Measurements from ENCODE around the gene COX10. TPM values are rescaled to one million over a fixed set of nuclear protein-coding genes. Genes with fewer than 3 reads are reported as not detected.
"Not testable (repeated sequence)": the region's sequence is repeated elsewhere in the genome, so short reads cannot be mapped to it uniquely, and the experiment has no call there.

COX10 gene
- polyA plus RNA-seq, 3 donors from 2014 or later = 15.5 to 18.6 (median 16.8) TPM

DNA sequence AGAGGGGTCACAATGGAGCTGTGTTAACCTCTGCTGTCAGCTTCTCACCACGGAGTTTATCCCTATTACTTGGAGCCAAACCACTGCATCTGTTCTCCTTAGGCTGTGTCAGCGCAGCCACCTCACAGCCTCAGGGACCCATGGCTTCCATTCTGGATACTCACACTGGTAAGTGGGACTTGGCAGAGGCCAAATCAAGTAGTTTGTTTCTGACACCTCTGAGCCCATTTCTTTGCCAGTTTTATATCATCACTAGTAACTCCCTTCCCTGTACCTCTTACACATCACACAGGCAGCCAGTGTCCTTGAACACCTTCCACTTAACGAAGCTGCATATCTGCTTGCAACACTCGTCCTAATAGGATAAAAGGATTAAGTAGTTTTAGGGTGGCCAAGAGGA lies 108.5 kb downstream of the COX10 start:
- not testable (repeated sequence) for H3K27ac Mint-ChIP-seq; H3K36me3 Mint-ChIP-seq; H3K4me1 Mint-ChIP-seq; DNase-seq; H3K27me3 Mint-ChIP-seq (ENCODE audit: low read depth in 3 of 3); H3K9me3 Mint-ChIP-seq; H3K4me3 Mint-ChIP-seq

DNA sequence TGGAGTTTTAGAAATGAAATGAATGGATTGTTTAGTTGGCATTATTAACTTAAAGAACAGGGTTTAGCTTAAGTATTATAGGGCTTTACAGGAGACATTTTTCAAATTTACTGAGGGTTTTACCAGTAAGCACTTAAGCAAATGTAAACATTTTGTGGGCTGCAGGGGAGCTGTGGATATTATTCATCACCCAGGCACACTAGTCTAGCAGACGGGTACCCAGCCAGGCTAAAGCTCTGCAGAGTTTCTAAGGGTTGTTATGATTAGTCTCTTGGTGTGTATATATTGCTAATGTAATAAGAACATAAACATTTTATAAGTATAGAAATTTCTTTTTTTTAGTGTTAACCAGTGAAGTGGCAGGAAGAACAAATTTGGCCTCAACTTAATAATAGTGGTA lies 110.6 kb downstream of the COX10 start:
- H3K9me3 Mint-ChIP-seq; H3K4me1 Mint-ChIP-seq; H3K27ac Mint-ChIP-seq; DNase-seq; H3K36me3 Mint-ChIP-seq; H3K4me3 Mint-ChIP-seq; H3K27me3 Mint-ChIP-seq (ENCODE audit: low read depth in 3 of 3): not testable (repeated sequence)

DNA sequence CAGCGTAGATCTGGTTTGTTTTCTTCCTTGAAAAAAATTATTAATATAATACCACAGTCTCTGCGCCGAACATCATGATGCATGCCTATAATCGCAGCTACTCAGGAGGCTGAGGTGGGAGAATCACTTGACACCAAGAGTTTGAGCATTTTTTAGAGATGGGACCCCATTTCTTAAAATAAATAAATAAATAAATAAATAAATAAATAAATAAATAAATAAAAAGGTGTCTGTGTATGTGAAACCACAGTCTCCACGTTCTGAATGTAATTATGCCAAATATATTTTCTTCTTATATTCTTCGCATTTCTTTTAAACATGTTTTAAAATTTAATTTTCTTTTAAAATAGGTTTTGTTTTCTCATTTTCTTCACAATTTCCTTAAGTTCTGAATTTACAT lies 112.8 kb downstream of the COX10 start:
- H3K4me3 Mint-ChIP-seq; H3K9me3 Mint-ChIP-seq; H3K36me3 Mint-ChIP-seq; DNase-seq; H3K27me3 Mint-ChIP-seq (ENCODE audit: low read depth in 3 of 3); H3K4me1 Mint-ChIP-seq; H3K27ac Mint-ChIP-seq: not testable (repeated sequence)

DNA sequence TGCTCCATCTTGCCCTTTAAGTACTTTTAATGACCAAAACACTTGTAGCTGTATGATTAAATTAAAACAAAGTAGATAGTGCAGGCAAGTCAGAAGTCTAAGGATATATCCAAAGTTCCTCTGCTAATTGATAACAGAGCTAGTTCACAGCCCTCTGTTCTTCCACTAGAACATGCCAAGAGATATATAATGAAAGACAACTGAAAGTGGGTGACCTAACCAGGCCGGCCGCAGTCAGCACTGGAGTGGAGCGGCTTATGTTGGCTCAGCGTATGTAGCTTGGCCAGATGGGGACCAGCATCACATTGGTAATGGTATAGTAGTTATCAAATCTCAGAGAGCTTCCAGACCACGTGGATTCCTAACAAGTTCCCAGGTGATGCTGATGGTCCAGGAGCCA lies 115.2 kb downstream of the COX10 start:
- not testable (repeated sequence) for H3K27me3 Mint-ChIP-seq (ENCODE audit: low read depth in 3 of 3); H3K9me3 Mint-ChIP-seq; H3K27ac Mint-ChIP-seq; H3K4me3 Mint-ChIP-seq; H3K4me1 Mint-ChIP-seq; DNase-seq; H3K36me3 Mint-ChIP-seq

- not testable (repeated sequence) for H3K36me3 Mint-ChIP-seq; H3K27me3 Mint-ChIP-seq (ENCODE audit: low read depth in 3 of 3); DNase-seq; H3K4me3 Mint-ChIP-seq; H3K9me3 Mint-ChIP-seq
- peak overlapping the region in 1 of 6 donors; percentile 34 for H3K27ac Mint-ChIP-seq
- peaks cover 20 to 21% of the 10 kb centered on the region in 2 donors for H3K4me1 Mint-ChIP-seq
Observed at GRCh38 chr17:14186443-14186842, 117.1 kb downstream of the COX10 start.

DNA sequence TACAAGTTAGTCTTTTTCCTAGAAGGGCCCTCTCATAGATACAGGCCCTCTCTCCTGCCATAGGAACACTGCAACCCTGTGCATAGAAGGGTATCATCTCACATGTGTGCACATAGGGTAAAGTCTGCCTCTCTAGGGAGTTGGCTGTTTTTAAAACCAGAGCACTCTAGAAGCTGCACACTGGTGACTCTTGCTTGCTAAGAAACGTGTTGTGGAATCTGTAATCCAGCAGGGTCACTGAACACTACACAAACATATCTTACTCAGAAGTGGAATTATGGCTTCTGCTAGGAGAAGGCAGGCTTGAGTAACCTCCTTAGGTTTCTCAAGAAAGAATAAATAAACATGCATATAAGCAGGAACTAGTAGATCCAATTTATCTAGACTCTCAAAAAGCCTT lies 121.5 kb downstream of the COX10 start:
- not testable (repeated sequence) for DNase-seq; H3K4me3 Mint-ChIP-seq; H3K27me3 Mint-ChIP-seq (ENCODE audit: low read depth in 3 of 3); H3K36me3 Mint-ChIP-seq; H3K9me3 Mint-ChIP-seq; H3K27ac Mint-ChIP-seq
- H3K4me1 Mint-ChIP-seq = peaks cover 56 to 60% of the 10 kb centered on the region in 2 donors

DNA sequence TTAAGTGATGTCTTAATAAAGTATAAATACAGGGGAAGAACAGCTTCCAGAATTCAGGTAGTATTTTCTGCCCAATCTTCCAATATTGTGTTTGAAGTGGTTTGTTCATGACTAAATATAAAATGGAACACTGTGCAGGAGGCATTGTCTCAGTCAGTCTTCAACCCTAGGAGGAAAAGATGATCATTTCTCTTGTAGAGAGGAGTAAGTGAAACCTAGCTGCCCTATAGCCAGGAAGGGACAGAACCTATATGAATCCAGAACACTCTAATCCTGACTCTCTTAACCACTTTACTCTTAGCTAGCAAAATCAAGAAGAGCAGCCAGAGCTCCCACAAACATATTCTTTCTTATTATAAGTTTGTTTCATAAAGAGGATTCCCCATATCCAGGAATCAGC lies 122.2 kb downstream of the COX10 start:
- not testable (repeated sequence) for H3K36me3 Mint-ChIP-seq; DNase-seq; H3K9me3 Mint-ChIP-seq; H3K27me3 Mint-ChIP-seq (ENCODE audit: low read depth in 3 of 3)
- Mint-ChIP-seq H3K27ac (peak overlapping the region in 4 of 6 donors; percentile 38 to 69 (median 51)), H3K4me1 (peaks cover 63 to 67% of the 10 kb centered on the region in 2 donors), H3K4me3 (peak overlapping the region in 1 of 5 donors; percentile 69)

DNA sequence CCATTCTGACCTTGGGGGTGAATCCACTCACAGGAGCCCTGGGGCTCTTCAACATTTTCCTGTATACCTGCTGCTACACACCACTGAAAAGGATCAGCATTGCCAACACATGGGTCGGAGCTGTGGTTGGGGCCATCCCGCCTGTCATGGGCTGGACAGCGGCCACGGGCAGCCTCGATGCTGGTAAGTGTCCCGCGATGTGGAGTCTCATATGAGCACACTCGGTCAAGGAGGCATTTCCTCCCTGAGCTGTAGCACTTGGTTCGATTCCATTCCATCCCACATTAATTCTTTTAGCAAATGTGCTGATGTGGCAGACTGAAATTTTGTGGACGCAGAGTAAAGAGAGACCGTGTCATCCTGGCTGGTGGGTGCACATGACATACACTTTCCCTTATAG lies 122.7 kb downstream of the COX10 start:
- Mint-ChIP-seq H3K4me3 (peak overlapping the region; percentile 50 to 81 (median 64)), H3K4me1 (peaks cover 68 to 73% of the 10 kb centered on the region in 2 donors), H3K27ac (peak overlapping the region; percentile 64 to 82 (median 77))
- not testable (repeated sequence) for H3K9me3 Mint-ChIP-seq; H3K27me3 Mint-ChIP-seq (ENCODE audit: low read depth in 3 of 3); DNase-seq; H3K36me3 Mint-ChIP-seq

GRCh38 chr17:14192636-14193344 lies 123.5 kb downstream of the COX10 start:
- H3K36me3 Mint-ChIP-seq; H3K9me3 Mint-ChIP-seq; H3K27me3 Mint-ChIP-seq (ENCODE audit: low read depth in 3 of 3): not testable (repeated sequence)
- peak overlapping the region; percentile 67 to 85 (median 77) for H3K4me3 Mint-ChIP-seq
- H3K27ac Mint-ChIP-seq = peak overlapping the region; percentile 64 to 93 (median 89)
- peaks cover 76 to 80% of the 10 kb centered on the region in 2 donors for H3K4me1 Mint-ChIP-seq
- DNase-seq = peak; percentile 36 to 63 (median 58)

- Mint-ChIP-seq H3K4me1 (peaks cover 93 to 96% of the 10 kb centered on the region in 2 donors), H3K27me3 (ENCODE audit: low read depth in 3 of 3) (peaks cover 2 to 4% (median 3%) of the 10 kb centered on the region in 3 donors), H3K36me3 (peaks cover 0 to 11% (median 0%) of the 10 kb centered on the region in 3 donors), H3K9me3 (peaks cover 0 to 2% (median 0%) of the 10 kb centered on the region in 6 donors), H3K4me3 (peak overlapping the region; percentile 76 to 89 (median 77)), H3K27ac (peak overlapping the region; percentile 86 to 96 (median 94))
- no peak for DNase-seq
Observed at GRCh38 chr17:14196377-14196997, 127.2 kb downstream of the COX10 start.

- Mint-ChIP-seq H3K4me3 (peak overlapping the region; percentile 76 to 89 (median 77)), H3K36me3 (peaks cover 0 to 11% (median 0%) of the 10 kb centered on the region in 3 donors)
Observed at GRCh38 chr17:14197057-14197456, 127.8 kb downstream of the COX10 start.

GRCh38 chr17:14197586-14197985 lies 128.3 kb downstream of the COX10 start:
- H3K27me3 Mint-ChIP-seq (ENCODE audit: low read depth in 3 of 3) = peaks cover 2 to 6% (median 3%) of the 10 kb centered on the region in 3 donors
- DNase-seq = peak; percentile 61 to 73 (median 70)
- H3K4me3 Mint-ChIP-seq = peak overlapping the region; percentile 76 to 89 (median 77)
- H3K4me1 Mint-ChIP-seq = peaks cover 93 to 96% of the 10 kb centered on the region in 2 donors
- H3K36me3 Mint-ChIP-seq = peaks cover 0 to 11% (median 0%) of the 10 kb centered on the region in 3 donors
- peak overlapping the region; percentile 86 to 96 (median 94) for H3K27ac Mint-ChIP-seq
- no peaks in the 10 kb centered on the region for H3K9me3 Mint-ChIP-seq

More at GRCh38 chr17:14197057-14197456, 127.8 kb downstream of the COX10 start:
- H3K4me1 Mint-ChIP-seq = peaks cover 93 to 96% of the 10 kb centered on the region in 2 donors
- H3K27ac Mint-ChIP-seq = peak overlapping the region; percentile 86 to 96 (median 94)
- H3K27me3 Mint-ChIP-seq (ENCODE audit: low read depth in 3 of 3) = peaks cover 2 to 6% (median 3%) of the 10 kb centered on the region in 3 donors
- DNase-seq = no peak
- H3K9me3 Mint-ChIP-seq = peaks cover 0 to 1% (median 0%) of the 10 kb centered on the region in 6 donors

- peak overlapping the region; percentile 76 to 89 (median 77) for H3K4me3 Mint-ChIP-seq
- no peak for DNase-seq
- H3K27ac Mint-ChIP-seq = peak overlapping the region; percentile 86 to 96 (median 94)
- peaks cover 0 to 11% (median 0%) of the 10 kb centered on the region in 3 donors for H3K36me3 Mint-ChIP-seq
- peaks cover 2 to 6% (median 3%) of the 10 kb centered on the region in 3 donors for H3K27me3 Mint-ChIP-seq (ENCODE audit: low read depth in 3 of 3)
- H3K4me1 Mint-ChIP-seq = peaks cover 94 to 96% of the 10 kb centered on the region in 2 donors
- no peaks in the 10 kb centered on the region for H3K9me3 Mint-ChIP-seq
Observed at GRCh38 chr17:14198013-14198412, 128.7 kb downstream of the COX10 start.

GRCh38 chr17:14198575-14198974 lies 129.3 kb downstream of the COX10 start:
- Mint-ChIP-seq H3K27me3 (ENCODE audit: low read depth in 3 of 3) (peaks cover 2 to 6% (median 3%) of the 10 kb centered on the region in 3 donors), H3K36me3 (peaks cover 0 to 11% (median 0%) of the 10 kb centered on the region in 3 donors), H3K4me1 (peaks cover 96 to 97% of the 10 kb centered on the region in 2 donors), H3K27ac (peak overlapping the region; percentile 86 to 96 (median 94)), H3K4me3 (peak overlapping the region; percentile 76 to 89 (median 77)), H3K9me3 (no peaks in the 10 kb centered on the region)
- DNase-seq = no peak
